LNCaP clone FGC (cell line): ENCODE results near the gene MACROD2.

Experiments
- DNase-seq: peaks from one replicate; pipeline ENCODE4 v3.0.0-alpha.2; 2011; ENCODE audit warnings: low read depth
- H3K4me3 ChIP-seq: 2 replicates; pipeline ENCODE4 v1.5.1; 2011; ENCODE audit warnings: mild to moderate bottlenecking, low read depth, low read length, control low read depth
- TF ChIP-seq, protein P1 (sequence below): IDR thresholded peaks from 2 replicates; pipeline ENCODE4 v1.5.1; 2012; ENCODE audit warnings: mild to moderate bottlenecking; ENCODE audit not compliant: control insufficient read depth, insufficient read depth; ENCODE audit errors: extremely low read depth

Gene MACROD2

DNA sequence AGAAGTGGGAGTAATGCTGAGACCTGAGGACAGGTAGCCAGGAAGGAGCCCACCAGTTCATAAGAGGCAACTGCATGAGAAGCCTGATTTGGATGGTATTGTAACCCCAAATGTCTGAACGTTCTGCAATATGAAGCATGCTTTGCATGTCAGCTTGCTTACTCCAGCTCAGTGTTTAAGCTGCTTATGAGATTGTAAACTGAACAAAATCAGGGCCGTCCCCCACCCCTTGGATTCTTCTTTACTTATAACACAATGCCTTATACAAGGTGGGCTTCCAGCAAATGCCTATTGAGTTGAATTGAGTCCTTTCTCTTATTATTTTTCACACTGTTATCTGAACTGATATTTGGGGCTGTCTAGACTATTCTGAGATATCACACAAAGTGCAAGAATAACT, 1816.6 kb downstream of the MACROD2 start:
- TF ChIP-seq, protein P1, sequence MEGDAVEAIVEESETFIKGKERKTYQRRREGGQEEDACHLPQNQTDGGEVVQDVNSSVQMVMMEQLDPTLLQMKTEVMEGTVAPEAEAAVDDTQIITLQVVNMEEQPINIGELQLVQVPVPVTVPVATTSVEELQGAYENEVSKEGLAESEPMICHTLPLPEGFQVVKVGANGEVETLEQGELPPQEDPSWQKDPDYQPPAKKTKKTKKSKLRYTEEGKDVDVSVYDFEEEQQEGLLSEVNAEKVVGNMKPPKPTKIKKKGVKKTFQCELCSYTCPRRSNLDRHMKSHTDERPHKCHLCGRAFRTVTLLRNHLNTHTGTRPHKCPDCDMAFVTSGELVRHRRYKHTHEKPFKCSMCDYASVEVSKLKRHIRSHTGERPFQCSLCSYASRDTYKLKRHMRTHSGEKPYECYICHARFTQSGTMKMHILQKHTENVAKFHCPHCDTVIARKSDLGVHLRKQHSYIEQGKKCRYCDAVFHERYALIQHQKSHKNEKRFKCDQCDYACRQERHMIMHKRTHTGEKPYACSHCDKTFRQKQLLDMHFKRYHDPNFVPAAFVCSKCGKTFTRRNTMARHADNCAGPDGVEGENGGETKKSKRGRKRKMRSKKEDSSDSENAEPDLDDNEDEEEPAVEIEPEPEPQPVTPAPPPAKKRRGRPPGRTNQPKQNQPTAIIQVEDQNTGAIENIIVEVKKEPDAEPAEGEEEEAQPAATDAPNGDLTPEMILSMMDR = no peak
- DNase-seq = no peak
- no peak overlapping the region for H3K4me3 ChIP-seq

DNA sequence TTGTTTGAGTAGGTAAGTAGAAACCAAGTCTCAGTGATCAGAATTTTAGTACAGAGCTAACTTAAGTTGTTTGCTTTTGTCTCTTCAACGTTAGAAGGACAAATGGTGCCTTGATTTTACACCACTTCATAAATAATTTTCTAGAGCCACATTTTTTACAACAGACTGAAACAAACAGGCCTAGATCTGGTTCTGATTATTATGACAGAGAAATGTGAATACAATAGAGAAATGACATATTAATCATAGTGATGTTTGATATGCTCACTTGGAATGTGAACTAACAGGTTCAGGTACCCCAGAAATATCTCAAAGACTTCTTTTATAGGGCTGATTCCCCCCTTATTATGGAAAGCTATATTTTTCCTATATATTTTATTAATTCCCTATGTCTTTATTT, 1817.4 kb downstream of the MACROD2 start:
- H3K4me3 ChIP-seq = no peak overlapping the region
- no peak for DNase-seq
- TF ChIP-seq, protein P1 = no peak

DNA sequence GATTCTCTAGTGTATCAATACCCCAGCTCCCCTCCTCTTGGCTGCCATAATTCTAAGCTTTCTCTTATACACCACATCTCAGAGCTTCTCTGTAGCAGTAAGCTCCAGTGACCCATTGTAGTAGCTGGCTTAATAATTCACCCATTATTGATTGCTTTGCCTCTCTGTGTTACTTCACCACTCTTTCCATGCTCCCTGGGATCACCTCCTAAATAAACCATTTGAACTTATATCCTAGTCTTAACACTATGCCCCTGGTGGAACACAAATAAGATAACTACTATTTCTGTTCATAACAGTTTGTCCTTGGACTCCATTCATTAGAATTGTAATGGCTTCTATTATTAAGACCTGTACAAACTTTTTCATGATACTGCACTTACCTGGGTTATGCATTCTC, 1819.0 kb downstream of the MACROD2 start:
- DNase-seq = no peak
- H3K4me3 ChIP-seq = no peak overlapping the region
- TF ChIP-seq, protein P1 = no peak

DNA sequence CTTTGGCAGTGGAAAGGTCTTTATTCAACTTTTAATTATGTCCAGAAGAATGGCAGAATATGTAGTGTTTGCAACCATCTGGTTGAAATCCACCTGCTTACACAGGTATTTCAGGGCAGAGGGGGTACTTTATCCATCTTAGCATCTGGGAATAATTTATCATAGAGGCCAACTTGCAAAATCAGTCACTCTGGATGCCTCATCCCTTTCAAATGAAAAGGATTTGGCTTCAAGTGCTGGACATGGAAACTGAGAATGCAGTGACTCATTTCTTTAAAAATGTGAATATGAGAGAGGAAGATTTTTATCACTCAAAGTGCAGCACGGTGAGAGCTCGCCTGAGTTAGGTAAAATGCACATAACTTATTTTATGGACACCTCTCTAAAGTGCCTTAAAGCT, 1819.6 kb downstream of the MACROD2 start:
- TF ChIP-seq, protein P1 = no peak
- no peak overlapping the region for H3K4me3 ChIP-seq
- no peak for DNase-seq

DNA sequence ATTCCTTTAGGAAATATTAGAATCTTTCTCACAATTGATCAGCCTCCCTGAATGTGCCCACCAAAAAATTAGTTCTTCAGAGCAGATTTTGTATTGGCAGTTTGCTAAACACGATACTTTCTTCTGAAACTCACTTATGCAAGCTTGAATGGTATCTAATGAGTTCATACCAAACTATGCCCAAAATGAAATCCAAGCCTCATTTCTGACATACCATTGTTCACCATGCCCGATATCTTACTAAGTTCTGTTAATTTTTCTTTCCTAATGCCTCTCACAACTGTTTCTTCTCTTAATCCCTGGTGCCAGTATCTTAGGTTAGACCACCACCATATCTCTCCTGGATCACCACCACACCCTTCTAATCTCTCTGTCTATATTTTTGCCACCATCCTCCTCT, 1822.0 kb downstream of the MACROD2 start:
- no peak for DNase-seq
- no peak overlapping the region for H3K4me3 ChIP-seq
- TF ChIP-seq, protein P1 = no peak

DNA sequence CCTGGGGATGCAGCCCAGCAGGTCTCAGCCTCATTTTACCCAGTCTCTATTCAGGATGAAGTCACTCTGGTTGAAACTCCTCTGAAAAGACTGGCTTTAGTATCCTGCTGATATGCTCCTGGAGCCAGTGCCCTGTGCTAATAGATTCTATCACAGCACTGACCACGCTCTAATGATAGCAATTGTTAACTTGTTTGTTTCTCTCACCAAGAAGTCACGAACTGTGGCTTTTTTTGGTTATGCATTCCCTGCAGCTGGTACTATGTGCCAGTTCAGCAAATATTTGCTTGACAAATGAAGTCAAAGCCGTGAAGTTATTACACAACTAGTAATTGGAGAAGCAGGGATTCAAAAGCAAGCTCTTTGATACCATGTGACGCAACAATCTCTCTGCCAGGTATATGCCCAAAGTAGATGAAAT, 1823.3 kb downstream of the MACROD2 start:
- peak; percentile 68 for DNase-seq
- TF ChIP-seq, protein P1 = no peak
- H3K4me3 ChIP-seq = no peak overlapping the region

DNA sequence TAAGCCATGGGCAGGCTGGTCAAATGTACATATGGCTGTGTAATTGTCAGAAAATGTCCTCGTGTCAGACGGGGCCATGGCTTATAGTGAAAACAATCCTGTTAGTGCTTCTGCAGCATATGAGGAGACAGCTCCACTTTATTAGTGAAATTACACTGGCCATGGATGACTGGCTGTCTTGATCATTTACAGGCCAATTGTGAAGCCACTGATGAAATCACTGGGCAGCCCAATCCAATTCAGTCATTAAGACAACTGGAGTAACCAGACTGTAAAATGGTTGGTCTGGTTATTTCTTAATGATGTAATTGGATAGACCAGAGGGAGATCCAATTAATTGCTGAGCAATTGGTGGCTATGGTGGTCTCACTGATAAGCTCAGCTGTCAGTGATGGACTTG, 1828.4 kb downstream of the MACROD2 start:
- no peak overlapping the region for H3K4me3 ChIP-seq
- no peak for DNase-seq
- TF ChIP-seq, protein P1 = no peak
